GM13977 (cell line): ENCODE data around the gene ABCB9.

Source experiments
- DNase-seq: peaks from one replicate; pipeline ENCODE4 v3.0.0; 2012; ENCODE audit warnings: low spot score
- in situ Hi-C: fragments of 300-500 bp; cut with MboI; formaldehyde crosslinking; loops from one replicate; pipeline ENCODE4 v1.12.0; 2022; ENCODE audit warnings: low sequenced_read_pairs, low pct_unique_long_range_greater_than_20kb, mixed read lengths, inconsistent platforms; ENCODE audit not compliant: unreplicated experiment
- TF ChIP-seq, protein P1 (sequence below): IDR thresholded peaks from 2 replicates; pipeline ENCODE4 v1.5.1; 2012; ENCODE audit warnings: mild to moderate bottlenecking, control low read depth; ENCODE audit not compliant: insufficient read depth; ENCODE audit errors: extremely low read depth, missing control alignments

Gene ABCB9

DNA sequence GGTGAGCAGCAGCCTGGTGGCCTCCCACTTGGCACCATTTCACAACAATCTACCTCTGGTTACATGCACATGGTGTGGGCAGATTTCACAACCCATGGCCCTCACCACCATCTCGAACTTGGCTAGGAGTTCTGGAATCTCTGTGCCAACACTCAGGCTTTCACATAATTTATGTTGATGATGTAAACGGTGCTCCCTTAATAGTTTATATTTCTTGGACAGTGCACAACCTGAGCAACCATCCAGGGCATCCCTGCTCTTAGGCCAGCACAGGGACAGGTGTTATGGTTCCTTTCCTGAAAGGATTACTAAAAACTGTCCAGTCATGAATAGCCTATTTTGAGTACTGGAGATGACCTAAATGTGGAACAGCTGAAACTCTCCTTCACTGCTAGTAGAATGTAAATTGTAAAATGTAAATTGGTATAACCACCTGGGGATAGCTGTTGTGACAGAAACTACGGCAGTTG, 28.6 kb downstream of the ABCB9 start:
- no peak for DNase-seq
- in situ Hi-C loops: no loop called here
- TF ChIP-seq, protein P1, sequence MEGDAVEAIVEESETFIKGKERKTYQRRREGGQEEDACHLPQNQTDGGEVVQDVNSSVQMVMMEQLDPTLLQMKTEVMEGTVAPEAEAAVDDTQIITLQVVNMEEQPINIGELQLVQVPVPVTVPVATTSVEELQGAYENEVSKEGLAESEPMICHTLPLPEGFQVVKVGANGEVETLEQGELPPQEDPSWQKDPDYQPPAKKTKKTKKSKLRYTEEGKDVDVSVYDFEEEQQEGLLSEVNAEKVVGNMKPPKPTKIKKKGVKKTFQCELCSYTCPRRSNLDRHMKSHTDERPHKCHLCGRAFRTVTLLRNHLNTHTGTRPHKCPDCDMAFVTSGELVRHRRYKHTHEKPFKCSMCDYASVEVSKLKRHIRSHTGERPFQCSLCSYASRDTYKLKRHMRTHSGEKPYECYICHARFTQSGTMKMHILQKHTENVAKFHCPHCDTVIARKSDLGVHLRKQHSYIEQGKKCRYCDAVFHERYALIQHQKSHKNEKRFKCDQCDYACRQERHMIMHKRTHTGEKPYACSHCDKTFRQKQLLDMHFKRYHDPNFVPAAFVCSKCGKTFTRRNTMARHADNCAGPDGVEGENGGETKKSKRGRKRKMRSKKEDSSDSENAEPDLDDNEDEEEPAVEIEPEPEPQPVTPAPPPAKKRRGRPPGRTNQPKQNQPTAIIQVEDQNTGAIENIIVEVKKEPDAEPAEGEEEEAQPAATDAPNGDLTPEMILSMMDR: no peak

DNA sequence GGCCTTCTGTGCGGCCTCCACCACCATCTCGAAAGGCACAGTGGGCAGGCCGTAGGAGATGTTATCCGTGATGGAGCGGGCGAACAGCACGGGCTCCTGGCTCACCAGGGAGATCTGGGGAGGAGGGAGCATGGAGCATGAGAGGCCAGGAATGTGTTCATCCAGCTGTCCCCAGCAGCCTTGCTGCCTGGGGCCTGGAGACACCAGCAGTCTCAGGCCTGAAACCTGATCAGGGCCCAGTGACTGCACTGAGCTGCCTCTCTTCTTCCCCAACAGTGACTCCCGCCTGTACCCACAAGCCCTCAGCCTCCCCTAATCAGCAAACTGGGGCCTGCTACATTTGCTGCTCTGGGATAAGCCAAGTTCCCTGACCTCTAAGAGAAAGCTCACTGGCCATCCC, 30.9 kb downstream of the ABCB9 start:
- in situ Hi-C loops: no loop called here
- DNase-seq: no peak
- TF ChIP-seq, protein P1: no peak

DNA sequence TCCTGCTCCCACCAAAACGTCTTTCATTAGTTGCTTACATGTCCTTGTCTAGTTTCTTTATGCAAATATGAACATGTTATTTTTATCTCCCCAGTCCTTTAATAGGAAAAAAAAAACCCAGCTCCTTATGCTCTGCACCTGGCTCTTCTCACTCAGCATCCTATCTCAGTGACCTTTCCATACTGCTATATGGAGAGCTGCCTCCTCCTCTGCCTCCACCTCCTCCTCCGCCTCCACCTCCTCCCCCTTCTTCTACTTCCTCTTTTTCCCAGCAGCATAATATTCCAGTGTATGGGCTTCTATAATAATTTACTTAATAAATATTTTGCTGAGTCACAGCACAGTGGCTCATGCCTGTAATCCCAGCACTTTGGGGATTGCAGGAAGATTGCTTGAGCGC, 31.5 kb downstream of the ABCB9 start:
- TF ChIP-seq, protein P1: no peak
- in situ Hi-C loops: no loop called here
- DNase-seq: peak; percentile 51

DNA sequence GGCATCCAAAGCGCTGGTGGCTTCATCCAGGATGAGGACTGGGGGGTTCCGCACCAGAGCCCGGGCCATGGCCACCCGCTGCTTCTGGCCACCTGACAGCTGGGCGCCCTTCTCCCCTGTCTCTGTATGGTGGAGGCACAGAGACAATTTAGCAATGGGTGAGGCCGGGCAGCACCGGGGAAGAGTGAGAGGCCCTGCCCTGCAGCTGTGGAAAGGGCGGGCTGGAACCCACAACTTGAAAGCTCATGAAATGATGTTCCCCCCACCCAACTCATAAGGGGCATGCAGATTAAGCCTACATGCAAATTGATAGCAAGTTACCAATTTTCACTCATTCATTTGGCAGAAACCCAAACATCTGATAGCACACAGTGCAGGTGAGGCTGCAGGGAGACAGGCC, 34.1 kb downstream of the ABCB9 start:
- TF ChIP-seq, protein P1: no peak
- in situ Hi-C loops: no loop called here
- DNase-seq: no peak

DNA sequence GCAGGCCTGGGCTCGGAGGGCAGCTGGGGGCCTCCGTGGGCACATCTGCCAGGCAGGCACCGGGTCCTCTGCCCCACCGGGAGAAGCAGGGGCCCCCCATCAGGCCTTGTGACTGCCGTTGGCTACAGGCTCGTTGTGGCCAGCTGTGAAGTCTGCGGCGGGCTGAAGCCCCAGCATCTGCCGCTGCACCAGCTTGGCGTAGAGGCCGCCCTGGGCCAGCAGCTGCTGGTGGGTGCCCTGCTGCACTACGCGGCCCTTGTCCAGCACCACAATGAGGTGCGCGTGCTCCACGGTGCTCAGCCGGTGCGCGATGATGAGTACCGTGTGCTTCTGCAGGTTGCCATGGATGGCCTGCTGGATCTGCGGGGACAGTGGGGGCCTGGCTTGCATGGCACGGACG, 36.5 kb downstream of the ABCB9 start:
- in situ Hi-C loops: no loop called here
- no peak for DNase-seq
- TF ChIP-seq, protein P1: no peak

DNA sequence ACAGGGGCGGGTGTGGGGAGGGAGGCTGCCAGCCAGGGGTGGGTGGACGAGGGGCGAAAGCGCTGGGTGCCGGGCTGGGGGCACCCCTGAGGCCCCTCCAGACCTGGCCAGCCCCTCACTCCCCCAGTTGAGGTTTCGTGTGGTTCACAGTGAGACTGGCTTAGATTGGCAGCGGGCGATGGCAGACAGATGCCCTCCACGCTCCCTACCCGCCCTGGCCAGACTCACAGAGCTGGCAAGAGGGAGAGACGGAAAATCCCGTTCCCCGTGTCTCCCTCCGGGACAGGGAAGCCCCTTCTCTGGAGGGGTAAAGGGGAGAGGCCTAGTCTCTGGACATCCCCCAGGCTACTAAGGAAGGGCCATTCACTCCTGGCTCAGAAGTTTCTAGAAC, 37.1 kb downstream of the ABCB9 start:
- TF ChIP-seq, protein P1: no peak
- in situ Hi-C loops: no loop called here
- no peak for DNase-seq
